ENCODE results near the gene POLR2F. TPM values are rescaled to one million over a fixed set of nuclear protein-coding genes. Genes with fewer than 3 reads are reported as not detected.

The POLR2F gene
- total RNA-seq, 4 donors from 2014 or later = 45.7 to 93.0 (median 72.1) TPM

DNA sequence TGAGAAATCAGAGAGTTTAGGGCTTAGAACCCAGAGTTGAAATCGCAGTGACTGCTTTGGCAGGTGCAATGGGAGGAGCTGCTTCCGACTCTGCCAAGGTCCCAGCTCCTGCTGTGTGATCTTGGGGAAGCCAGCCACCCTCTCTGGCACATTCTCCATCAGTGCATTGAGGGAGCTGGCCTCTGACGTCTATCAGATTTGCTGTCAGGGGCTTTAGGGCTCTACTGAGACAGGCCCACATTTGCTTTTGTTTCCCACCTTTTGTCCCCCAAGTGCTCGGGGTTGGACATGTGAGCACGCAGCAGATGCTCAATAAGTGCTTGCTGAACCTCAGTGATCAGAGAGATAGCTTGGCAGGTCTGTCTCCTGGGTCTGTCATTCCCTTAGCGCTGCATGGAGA lies 41.5 kb downstream of the POLR2F start:
- no peak for DNase-seq (ENCODE audit: extremely low spot score)
- no peaks in the 10 kb centered on the region for H3K27me3 ChIP-seq
- no peak for TF ChIP-seq POLR2AphosphoS5 (IDR thresholded peaks at IDR 0.05)
- TF ChIP-seq, protein P1, sequence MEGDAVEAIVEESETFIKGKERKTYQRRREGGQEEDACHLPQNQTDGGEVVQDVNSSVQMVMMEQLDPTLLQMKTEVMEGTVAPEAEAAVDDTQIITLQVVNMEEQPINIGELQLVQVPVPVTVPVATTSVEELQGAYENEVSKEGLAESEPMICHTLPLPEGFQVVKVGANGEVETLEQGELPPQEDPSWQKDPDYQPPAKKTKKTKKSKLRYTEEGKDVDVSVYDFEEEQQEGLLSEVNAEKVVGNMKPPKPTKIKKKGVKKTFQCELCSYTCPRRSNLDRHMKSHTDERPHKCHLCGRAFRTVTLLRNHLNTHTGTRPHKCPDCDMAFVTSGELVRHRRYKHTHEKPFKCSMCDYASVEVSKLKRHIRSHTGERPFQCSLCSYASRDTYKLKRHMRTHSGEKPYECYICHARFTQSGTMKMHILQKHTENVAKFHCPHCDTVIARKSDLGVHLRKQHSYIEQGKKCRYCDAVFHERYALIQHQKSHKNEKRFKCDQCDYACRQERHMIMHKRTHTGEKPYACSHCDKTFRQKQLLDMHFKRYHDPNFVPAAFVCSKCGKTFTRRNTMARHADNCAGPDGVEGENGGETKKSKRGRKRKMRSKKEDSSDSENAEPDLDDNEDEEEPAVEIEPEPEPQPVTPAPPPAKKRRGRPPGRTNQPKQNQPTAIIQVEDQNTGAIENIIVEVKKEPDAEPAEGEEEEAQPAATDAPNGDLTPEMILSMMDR (IDR thresholded peaks at IDR 0.05) = no peak
- TF ChIP-seq POLR2A (IDR thresholded peaks at IDR 0.05; ENCODE audit: low read depth) = no peak
- no peak for TF ChIP-seq EP300 (IDR thresholded peaks at IDR 0.05)
- H3K4me3 ChIP-seq = no peak overlapping the region
- H3K4me1 ChIP-seq = peaks cover 0 to 26% (median 5%) of the 10 kb centered on the region in 4 donors
- no peaks in the 10 kb centered on the region for H3K36me3 ChIP-seq
- no peaks in the 10 kb centered on the region for H3K9me3 ChIP-seq
- intact Hi-C loops (cut with DNase I) = no loop called here
- H3K27ac ChIP-seq (replicated peaks in 1 of 4) = no peak overlapping the region
- WGBS = 87% methylated on average over 5 of the region's 6 CpGs

DNA sequence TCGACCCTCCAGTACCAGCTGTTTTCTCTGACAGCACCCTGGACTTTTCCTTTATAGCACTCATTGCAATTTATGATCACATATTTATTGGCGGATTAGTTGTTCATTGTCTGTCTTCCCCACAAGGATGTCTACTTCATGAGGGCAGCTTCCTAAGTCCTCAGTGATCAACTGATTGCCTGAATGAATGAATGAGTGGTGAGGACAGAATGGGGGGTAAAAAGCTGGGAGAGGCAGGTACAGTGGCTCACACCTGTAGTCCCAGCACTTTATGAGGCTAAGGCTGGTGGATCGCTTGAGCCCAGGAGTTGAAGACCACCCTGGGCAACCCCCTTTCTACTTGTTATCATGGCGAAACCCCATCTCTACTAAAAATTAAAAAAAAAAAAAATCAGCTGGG lies 42.0 kb downstream of the POLR2F start:
- Histone ChIP-seq H3K27me3 (no peaks in the 10 kb centered on the region), H3K4me1 (peaks cover 0 to 22% (median 5%) of the 10 kb centered on the region in 4 donors), H3K27ac (replicated peaks in 1 of 4) (no peak overlapping the region), H3K9me3 (no peaks in the 10 kb centered on the region), H3K36me3 (no peaks in the 10 kb centered on the region), H3K4me3 (no peak overlapping the region)
- 92% methylated on average over 4 of the region's 4 CpGs for WGBS
- intact Hi-C loops (cut with DNase I) = no loop called here
- no peak for TF ChIP-seq EP300 (IDR thresholded peaks at IDR 0.05)
- TF ChIP-seq, protein P1 (IDR thresholded peaks at IDR 0.05) = no peak
- no peak for TF ChIP-seq POLR2A (IDR thresholded peaks at IDR 0.05; ENCODE audit: low read depth)
- TF ChIP-seq POLR2AphosphoS5 (IDR thresholded peaks at IDR 0.05) = no peak
- DNase-seq (ENCODE audit: extremely low spot score) = no peak

DNA sequence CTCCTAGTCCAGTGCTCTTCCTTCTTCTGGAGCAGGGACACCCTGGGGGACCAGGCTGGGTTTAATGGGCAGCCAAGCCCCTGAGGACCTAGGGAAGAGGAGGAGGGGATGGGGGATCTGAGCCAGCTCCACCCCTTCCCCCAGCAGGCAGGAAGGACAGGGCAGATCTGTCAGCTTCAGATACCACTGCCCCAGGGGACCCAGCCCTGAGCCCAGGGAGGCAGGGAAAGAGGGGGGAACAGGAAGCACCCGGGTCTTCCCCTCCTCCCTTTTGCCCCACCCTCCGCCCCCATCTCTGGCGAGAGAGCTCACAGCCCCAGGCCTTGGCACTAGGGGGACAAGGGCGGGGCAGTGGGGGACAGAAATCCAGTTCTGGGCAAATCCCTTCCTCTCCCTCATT lies 42.6 kb downstream of the POLR2F start:
- Histone ChIP-seq H3K27ac (replicated peaks in 1 of 4) (peak overlapping the region in 1 of 4 donors; percentile 54), H3K4me1 (peaks cover 0 to 22% (median 5%) of the 10 kb centered on the region in 4 donors), H3K9me3 (no peaks in the 10 kb centered on the region), H3K27me3 (no peaks in the 10 kb centered on the region), H3K4me3 (no peak overlapping the region), H3K36me3 (no peaks in the 10 kb centered on the region)
- WGBS = no CpG with 5 or more reads among the region's 4 CpGs
- intact Hi-C loops (cut with DNase I) = no loop called here
- TF ChIP-seq, protein P1 (IDR thresholded peaks at IDR 0.05) = no peak
- TF ChIP-seq POLR2AphosphoS5 (IDR thresholded peaks at IDR 0.05) (no peak), EP300 (IDR thresholded peaks at IDR 0.05) (no peak), POLR2A (IDR thresholded peaks at IDR 0.05; ENCODE audit: low read depth) (no peak)
- no peak for DNase-seq (ENCODE audit: extremely low spot score)

DNA sequence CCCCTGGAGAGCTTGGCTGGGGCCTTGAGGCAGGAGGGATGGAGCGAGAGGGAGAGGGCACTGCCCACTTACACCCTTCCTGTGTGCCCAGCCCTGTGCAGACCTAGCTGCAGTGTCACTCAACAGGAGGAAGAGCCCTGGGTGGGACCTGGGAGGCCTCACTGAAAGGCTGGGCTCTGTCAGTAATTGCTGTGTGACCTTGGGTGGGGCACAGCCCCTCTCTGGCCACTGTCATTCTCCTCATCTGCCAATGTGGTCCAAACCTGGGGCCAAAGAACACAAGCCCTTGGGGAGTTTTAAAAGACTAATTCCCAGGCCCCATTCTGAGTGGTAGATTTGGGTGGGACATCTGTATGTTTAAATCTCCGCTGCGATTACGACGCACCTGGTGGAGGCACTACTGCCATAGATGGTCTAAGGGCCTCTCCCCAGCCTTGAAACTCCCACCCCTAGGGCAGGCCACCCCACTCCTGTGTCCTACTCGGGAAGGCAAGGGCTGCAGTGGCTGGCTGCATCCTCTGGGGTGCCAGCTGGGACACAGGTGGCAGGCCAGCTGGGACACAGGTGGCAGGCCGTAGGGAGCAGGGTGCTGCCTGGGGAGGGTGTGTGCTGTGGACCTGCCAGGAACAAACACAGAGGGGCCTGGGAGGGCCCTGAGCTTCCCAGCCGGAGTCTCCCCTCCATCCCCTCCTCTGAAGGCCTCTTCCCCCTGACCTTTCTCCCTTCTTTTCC lies 43.2 kb downstream of the POLR2F start:
- Histone ChIP-seq H3K9me3 (no peaks in the 10 kb centered on the region), H3K4me1 (peaks cover 0 to 22% (median 5%) of the 10 kb centered on the region in 4 donors), H3K27ac (replicated peaks in 1 of 4) (peak overlapping the region; percentile 23 to 65 (median 51)), H3K4me3 (no peak overlapping the region), H3K36me3 (no peaks in the 10 kb centered on the region), H3K27me3 (no peaks in the 10 kb centered on the region)
- intact Hi-C loops (cut with DNase I) = no loop called here
- 88% methylated on average over 8 of the region's 8 CpGs for WGBS
- no peak for DNase-seq (ENCODE audit: extremely low spot score)
- TF ChIP-seq, protein P1 (IDR thresholded peaks at IDR 0.05) = no peak
- no peak for TF ChIP-seq POLR2AphosphoS5 (IDR thresholded peaks at IDR 0.05)
- no peak for TF ChIP-seq POLR2A (IDR thresholded peaks at IDR 0.05; ENCODE audit: low read depth)
- no peak for TF ChIP-seq EP300 (IDR thresholded peaks at IDR 0.05)
